HG03432 (cell line): Measurements from ENCODE around the gene ITFG1.
A peak's percentile ranks its signal among the peaks of the same experiment; 100 is the strongest.

Experiments used
- ATAC-seq: cut with Tn5 transposase; IDR thresholded peaks from one replicate; pipeline ENCODE4 v1.9.1; 2021; ENCODE audit warnings: mild to moderate bottlenecking, moderate library complexity; ENCODE audit not compliant: unreplicated experiment

Gene ITFG1

GRCh38 chr16:47460711-47461597 lies at the start of gene ITFG1, which contains the start of gene PHKB:
TSS of gene ITFG1 (minus strand) at chr16:47461063. CDS start at chr16:47461045, 18 bp downstream.
TSS of gene PHKB (plus strand) at chr16:47461331. CDS start at chr16:47461351, 20 bp downstream.
- peak; percentile 80 for ATAC-seq

GRCh38 chr16:47507701-47508100 lies 46.8 kb upstream of the ITFG1 start:
- no peak for ATAC-seq

GRCh38 chr16:47506800-47507199 lies 45.9 kb upstream of the ITFG1 start:
- no peak for ATAC-seq

- no peak for ATAC-seq
Measured at GRCh38 chr16:47504599-47504998, 43.7 kb upstream of the ITFG1 start.

GRCh38 chr16:47503936-47504335 lies 43.1 kb upstream of the ITFG1 start:
- no peak for ATAC-seq

DNA sequence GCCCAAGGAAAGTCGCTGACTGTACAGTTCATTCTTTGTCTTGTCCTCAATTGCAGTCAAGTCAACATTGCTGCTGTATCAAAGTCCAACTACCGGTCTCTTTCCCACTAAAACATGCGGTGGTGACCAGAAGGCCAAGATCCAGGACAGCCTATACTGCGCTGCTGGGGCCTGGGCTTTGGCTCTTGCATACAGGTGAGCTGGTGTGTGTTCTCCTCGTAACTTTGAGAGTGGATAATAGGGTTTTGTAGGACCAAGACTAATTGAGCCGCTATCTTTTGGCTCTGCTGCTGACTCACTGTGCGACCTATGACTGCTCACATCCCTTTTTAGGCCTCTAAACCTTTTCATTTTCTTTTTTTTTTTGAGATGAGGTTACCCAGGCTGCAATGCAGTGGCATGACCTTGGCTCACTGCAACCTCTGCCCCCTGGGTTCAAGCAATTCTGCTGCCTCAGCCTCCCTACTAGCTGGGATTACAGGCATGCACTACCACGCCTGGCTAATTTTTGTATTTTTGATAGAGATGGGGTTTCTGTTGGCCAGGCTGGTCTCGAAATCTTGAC lies 38.9 kb upstream of the ITFG1 start:
- ATAC-seq: no peak

DNA sequence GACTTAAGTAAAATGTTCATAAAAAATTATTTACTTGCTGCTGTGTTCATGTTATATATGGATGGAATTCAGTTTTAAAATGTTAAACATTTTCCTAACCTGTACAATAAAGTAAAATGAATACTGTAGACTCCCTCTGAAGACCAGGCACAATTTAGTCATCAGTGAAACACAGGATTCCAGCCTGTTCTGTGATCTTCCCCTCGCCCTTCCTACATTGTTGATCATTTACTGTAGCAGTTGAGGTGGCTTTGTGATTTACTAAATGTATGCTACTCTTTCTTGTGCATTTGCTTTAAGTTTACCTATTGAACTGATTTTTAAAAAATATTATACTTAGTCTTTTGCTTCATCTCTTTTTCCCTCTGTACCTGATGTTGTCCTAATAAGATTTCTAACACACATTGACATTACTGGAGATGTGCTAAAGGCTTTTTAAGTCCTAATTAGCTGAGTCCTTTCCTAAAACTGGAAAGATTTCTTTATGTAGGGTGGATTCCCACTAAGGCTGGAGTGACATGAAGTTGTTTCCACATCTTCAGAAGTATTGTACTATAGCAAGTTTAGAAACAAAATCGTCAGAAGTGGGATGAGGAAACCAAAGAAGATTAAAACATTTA lies 38.3 kb upstream of the ITFG1 start:
- ATAC-seq: no peak

- peak; percentile 60 for ATAC-seq
Measured at GRCh38 chr16:47493381-47494337, 32.8 kb upstream of the ITFG1 start.

DNA sequence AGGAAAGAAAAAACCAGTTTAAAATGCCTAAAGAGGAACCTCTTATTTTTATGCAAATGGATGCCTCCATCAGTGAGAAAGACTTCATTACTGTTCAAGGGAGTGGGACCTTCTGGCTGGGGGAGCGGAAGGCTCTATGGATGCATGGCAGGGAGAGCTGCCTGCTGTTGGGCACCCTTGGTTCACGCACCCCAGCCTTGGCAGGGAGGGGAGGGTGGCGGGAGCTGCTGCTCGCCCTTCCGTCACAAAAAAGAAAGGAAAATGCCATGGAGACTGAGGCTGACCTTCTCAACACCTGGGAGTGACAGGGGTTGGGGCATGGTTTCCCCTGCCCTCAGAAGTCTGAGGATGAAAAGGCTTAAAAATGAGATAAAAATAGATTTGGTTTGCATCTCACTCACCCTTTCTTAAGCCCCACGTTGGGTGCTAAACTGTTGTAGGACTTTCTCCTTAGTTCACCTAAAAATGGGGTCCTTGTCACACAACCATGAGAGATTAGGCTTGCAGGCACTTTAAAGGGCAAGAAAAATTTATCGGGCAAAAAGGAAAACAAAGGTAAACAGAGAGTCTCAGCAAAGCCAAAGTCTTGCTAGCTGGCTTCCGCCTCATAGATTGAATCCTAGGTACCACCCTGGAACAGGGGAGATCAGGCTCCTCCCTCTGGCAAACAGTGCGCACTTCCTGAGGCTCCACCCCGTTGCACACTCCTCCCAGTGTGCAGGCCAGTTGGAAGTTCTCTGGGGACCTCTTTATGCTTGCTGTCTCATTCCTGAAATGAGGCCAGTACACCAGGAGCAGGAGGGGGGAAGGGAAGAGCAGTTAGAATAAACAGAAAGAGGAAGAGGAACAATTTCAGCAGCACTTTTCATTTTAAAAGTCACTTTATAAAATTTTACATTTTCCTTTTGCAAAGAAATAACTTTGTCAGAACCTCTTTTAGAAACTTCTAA lies 31.8 kb upstream of the ITFG1 start:
- peak; percentile 82 for ATAC-seq

- ATAC-seq: no peak
Measured at GRCh38 chr16:47492036-47492427, 31.2 kb upstream of the ITFG1 start.

DNA sequence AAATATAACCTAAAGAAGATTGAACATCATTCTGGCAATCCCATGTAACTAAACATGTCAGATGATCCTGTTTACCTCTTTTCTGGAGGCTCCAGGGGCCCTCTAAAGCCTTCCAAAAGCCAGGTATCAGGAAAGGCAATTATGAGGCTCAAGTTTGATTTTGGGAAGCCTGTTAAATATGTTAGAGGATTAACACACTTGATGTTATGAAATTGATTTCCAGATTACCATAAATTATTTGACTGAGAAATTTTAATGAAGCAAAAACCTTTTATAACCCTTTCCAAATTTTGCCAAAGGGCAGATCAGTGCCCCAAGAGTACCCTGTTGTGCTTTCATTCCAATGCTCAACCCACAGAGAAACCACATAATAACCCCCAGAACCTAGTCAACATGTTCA lies 29.6 kb upstream of the ITFG1 start:
- ATAC-seq: no peak

DNA sequence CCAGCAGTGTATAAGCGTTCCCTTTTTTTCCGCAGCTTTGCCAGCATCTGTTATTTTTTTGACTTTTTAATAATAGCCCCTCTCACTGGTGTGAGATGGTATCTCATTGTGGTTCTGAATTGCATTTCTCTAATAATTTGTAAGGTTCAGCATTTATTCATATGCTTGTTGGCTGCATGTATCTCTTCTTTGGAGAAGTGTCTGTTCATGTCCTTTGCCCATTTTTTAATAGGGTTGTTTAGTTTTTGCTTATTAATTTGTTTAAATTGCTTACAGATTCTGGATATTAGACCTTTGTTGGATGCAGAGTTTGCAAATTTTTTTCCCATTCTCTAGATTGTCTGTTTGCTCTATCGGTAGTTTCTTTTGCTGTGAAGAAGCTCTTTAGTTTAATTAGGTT lies 27.2 kb upstream of the ITFG1 start:
- no peak for ATAC-seq

DNA sequence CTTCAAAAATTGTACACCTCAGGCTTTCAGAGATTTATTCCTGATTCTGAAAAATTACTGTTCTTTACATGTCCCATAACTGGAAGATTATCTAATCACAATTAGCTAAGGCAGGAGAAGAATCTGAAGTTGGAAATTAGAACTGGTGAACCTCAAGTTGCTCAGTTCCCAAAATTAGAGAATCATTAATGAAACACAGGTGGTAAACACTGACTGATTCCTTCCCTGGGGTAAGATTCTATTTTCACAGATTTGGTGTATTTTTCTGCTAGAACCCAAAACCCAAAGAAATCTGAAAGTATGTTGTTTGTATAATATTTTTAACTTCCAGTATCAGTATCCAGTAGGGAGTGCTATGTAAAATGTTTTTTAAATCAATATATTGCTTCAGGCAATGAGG lies 26.0 kb upstream of the ITFG1 start:
- peak; percentile 69 for ATAC-seq

DNA sequence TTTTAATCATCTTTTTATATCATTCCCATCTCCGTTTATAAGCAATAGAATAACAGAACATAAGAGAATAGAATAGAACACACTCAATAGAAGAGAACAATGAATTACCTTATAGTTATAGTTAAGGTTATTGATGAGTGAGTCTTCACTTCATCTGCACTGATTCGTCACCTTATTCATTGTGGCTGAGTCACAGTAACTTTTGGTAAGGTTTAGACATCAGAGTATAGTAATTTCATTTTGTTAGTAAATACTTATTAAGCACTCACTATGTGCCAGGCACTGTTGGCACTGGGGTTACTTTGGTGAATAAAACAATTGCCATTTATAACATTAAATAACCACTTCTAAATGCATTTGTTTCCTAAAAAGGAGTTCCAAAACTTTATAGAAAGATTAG lies 22.8 kb upstream of the ITFG1 start:
- no peak for ATAC-seq

GRCh38 chr16:47481698-47482374 lies 21.0 kb upstream of the ITFG1 start:
- ATAC-seq: no peak

GRCh38 chr16:47480410-47480809 lies 19.5 kb upstream of the ITFG1 start:
- ATAC-seq: no peak

GRCh38 chr16:47477679-47478078 lies 16.8 kb upstream of the ITFG1 start:
- no peak for ATAC-seq

GRCh38 chr16:47476654-47477345 lies 15.9 kb upstream of the ITFG1 start:
- no peak for ATAC-seq
